IMR-90 (cell line): ENCODE data around the gene SUGCT.

Experiments
- MAFK ChIP-seq: IDR thresholded peaks from 2 replicates; pipeline ENCODE4 v1.6.1; 2012; ENCODE audit warnings: low read depth, low read length, improper control_type of control experiment
- POLR2A ChIP-seq: IDR thresholded peaks from 2 replicates; pipeline ENCODE4 v1.6.1; 2012; ENCODE audit warnings: mild to moderate bottlenecking, low read depth, low read length
- RAD21 ChIP-seq: IDR thresholded peaks from 2 replicates; pipeline ENCODE4 v1.6.1; 2012; ENCODE audit warnings: low read length, improper control_type of control experiment
- SMC3 ChIP-seq: fragments of 150-350 bp; IDR thresholded peaks from 2 replicates; pipeline ENCODE4 v1.6.1; 2016; ENCODE audit warnings: low read depth, mild to moderate bottlenecking, antibody characterized with exemption, low read length, moderate library complexity
- TF ChIP-seq, protein P1 (sequence below): conservative IDR thresholded peaks from 2 replicates; pipeline ENCODE4 v1.5.1; 2012; ENCODE audit warnings: mild to moderate bottlenecking, low read depth, low read length, improper control_type of control experiment

DNA sequence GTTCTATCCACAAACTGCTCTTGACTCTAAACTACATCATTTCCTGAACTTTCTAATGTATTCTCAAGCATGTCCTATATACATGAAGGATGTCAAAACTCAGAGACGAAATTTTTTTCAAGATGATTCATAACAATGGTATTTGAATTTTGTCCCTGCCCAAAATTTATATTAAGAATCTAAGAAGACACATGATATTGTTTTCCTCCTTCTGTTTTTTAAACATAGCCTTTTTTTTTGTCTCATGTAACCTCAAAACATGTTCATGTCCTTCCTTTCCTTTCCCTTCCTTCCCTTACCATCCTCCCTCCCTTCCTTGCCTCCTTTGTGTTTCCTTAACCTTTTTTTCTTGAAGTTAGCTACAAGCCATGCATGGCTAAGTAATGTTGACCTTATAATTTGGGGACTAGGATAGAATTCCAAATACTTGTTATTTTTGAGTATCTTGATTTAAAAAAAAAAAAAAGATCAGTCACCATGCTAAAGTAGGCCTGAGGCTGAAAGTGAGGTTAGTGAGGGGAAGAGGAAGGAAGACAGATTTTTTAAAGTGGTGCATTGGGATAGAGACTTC lies 163.0 kb downstream of the SUGCT start:
- no peak for TF ChIP-seq MAFK
- TF ChIP-seq, protein P1, sequence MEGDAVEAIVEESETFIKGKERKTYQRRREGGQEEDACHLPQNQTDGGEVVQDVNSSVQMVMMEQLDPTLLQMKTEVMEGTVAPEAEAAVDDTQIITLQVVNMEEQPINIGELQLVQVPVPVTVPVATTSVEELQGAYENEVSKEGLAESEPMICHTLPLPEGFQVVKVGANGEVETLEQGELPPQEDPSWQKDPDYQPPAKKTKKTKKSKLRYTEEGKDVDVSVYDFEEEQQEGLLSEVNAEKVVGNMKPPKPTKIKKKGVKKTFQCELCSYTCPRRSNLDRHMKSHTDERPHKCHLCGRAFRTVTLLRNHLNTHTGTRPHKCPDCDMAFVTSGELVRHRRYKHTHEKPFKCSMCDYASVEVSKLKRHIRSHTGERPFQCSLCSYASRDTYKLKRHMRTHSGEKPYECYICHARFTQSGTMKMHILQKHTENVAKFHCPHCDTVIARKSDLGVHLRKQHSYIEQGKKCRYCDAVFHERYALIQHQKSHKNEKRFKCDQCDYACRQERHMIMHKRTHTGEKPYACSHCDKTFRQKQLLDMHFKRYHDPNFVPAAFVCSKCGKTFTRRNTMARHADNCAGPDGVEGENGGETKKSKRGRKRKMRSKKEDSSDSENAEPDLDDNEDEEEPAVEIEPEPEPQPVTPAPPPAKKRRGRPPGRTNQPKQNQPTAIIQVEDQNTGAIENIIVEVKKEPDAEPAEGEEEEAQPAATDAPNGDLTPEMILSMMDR = no peak
- no peak for TF ChIP-seq POLR2A
- no peak for TF ChIP-seq RAD21
- TF ChIP-seq SMC3 = no peak
